ENCODE measurements around the gene MRO. TPM values are rescaled to one million over a fixed set of nuclear protein-coding genes. Genes with fewer than 3 reads are reported as not detected.

MRO gene
- total and polyA plus RNA-seq, 2 of the 8 experiments (the other 6 are each of a cell fraction or from before 2014, with no cell fraction given), result 0.65 to 1.0 TPM

GRCh38 chr18:50844960-50845359, 25.1 kb upstream of the MRO start:
- no peaks in the 10 kb centered on the region for H3K27me3 ChIP-seq (replicated peaks in 1 of 4; ENCODE audit: control insufficient read depth in 3 of 4, extremely low read depth in 1 of 4, insufficient read depth in 3 of 4, low read length in 3 of 4)
- H3K9me3 ChIP-seq (ENCODE audit: insufficient read depth in 2 of 2, low read depth in 1 of 2, low read length in 1 of 2), result no peaks in the 10 kb centered on the region

More at GRCh38 chr18:50844960-50845359, 25.1 kb upstream of the MRO start:
- no peak overlapping the region for H2BK5ac ChIP-seq (ENCODE audit: low read depth, low read length)
- no peak overlapping the region for H2BK120ac ChIP-seq (replicated peaks; ENCODE audit: low read depth, low read length)
- no peak overlapping the region for H3K23ac ChIP-seq (ENCODE audit: insufficient read length)
- TF ChIP-seq KDM4A (IDR thresholded peaks at IDR 0.05; ENCODE audit: low read depth, low read length, severe bottlenecking) (no peak), EGR1 (IDR thresholded peaks at IDR 0.05; ENCODE audit: borderline replicate concordance, low read depth, low read length) (no peak), HDAC6 (IDR thresholded peaks at IDR 0.05; ENCODE audit: low read depth, low read length) (no peak), USF2 (IDR thresholded peaks at IDR 0.05; ENCODE audit: low read length) (no peak), CBX8 (IDR thresholded peaks at IDR 0.05; ENCODE audit: borderline replicate concordance, low read depth, low read length) (no peak)
- POLR2A ChIA-PET (ENCODE audit: partially characterized antibody), result interaction anchor here (0.6 kb wide), 1 partner anchor 109 kb away, joined by 4 read pairs; no protein-coding TSS in a partner anchor
- no peak overlapping the region for H3K4ac ChIP-seq (replicated peaks; ENCODE audit: insufficient read length, low read depth, low read length)
- no peak overlapping the region for H4K5ac ChIP-seq (ENCODE audit: insufficient read length, low read depth, low read length)
- H2BK20ac ChIP-seq (ENCODE audit: low read length), result no peak overlapping the region
- no peak overlapping the region for H3K14ac ChIP-seq (ENCODE audit: insufficient read length)
- H3K4me1 ChIP-seq (replicated peaks in 1 of 4; ENCODE audit: control insufficient read depth in 3 of 4, insufficient read depth in 4 of 4, low read length in 3 of 4), result no peaks in the 10 kb centered on the region
- H3K23me2 ChIP-seq (ENCODE audit: low read depth, low read length), result no peaks in the 10 kb centered on the region
- no peak overlapping the region for H3K56ac ChIP-seq (replicated peaks; ENCODE audit: insufficient read length, low read depth, low read length)
- H2AFZ ChIP-seq (ENCODE audit: low read length), result no peak overlapping the region
- no peaks in the 10 kb centered on the region for H3K79me2 ChIP-seq (ENCODE audit: control insufficient read depth in 1 of 2, insufficient read depth in 2 of 2, low read length in 2 of 2)
- no peak overlapping the region for H3K4me3 ChIP-seq (ENCODE audit: extremely low read depth in 1 of 4, insufficient read depth in 2 of 4, low read depth in 3 of 4, low read length in 4 of 4)
- no peaks in the 10 kb centered on the region for H3K79me1 ChIP-seq (ENCODE audit: low read depth, low read length)
- no peak overlapping the region for H3K27ac ChIP-seq (ENCODE audit: low read depth, low read length)
- H2BK15ac ChIP-seq (ENCODE audit: low read length), result no peak overlapping the region
- H4K8ac ChIP-seq (ENCODE audit: extremely low read depth, insufficient read depth, low read length), result no peak overlapping the region
- no peak overlapping the region for H3K18ac ChIP-seq (ENCODE audit: extremely low read depth, low read length)
- CTCF ChIA-PET (ENCODE audit: partially characterized antibody), result interaction anchor here (0.6 to 1.3 kb wide), 3 partner anchors 22 to 600 kb away, joined by 3 to 4 read pairs (median 3); no protein-coding TSS in a partner anchor
- H2BK12ac ChIP-seq (ENCODE audit: low read depth, low read length), result no peak overlapping the region
- WGBS, 2 experiments (ENCODE audit: extremely low coverage in 1 of 2, insufficient coverage in 1 of 2, insufficient read length in 1 of 2, insufficient replicate concordance in 2 of 2, low coverage in 1 of 2, low lambda C conversion rate in 2 of 2, missing lambda C conversion rate in 1 of 2), result 98% methylated on average over 3 of the region's 3 CpGs; no CpG with 5 or more reads in 1 of the 2 experiments
- DNase-seq (ENCODE audit: low read depth in 1 of 2, low spot score in 2 of 2), result no peak
- H3K9ac ChIP-seq (replicated peaks in 1 of 4; ENCODE audit: extremely low read depth in 1 of 4, low read depth in 3 of 4, low read length in 3 of 4), result no peak overlapping the region
- H4K91ac ChIP-seq (replicated peaks; ENCODE audit: insufficient read length, low read length), result no peak overlapping the region
- H2AK5ac ChIP-seq (ENCODE audit: low read depth, low read length), result no peak overlapping the region
- no peaks in the 10 kb centered on the region for H3K36me3 ChIP-seq (ENCODE audit: control insufficient read depth in 2 of 4, insufficient read depth in 4 of 4, low read length in 3 of 4)
- H3K4me2 ChIP-seq (ENCODE audit: insufficient read depth in 1 of 2, low read depth in 2 of 2, low read length in 2 of 2), result no peak overlapping the region
- FAIRE-seq, result no peak
- no peaks in the 10 kb centered on the region for H4K20me1 ChIP-seq (replicated peaks in 1 of 2; ENCODE audit: control insufficient read depth in 1 of 2, insufficient read depth in 2 of 2, low read length in 2 of 2)
